ENCODE results near the gene GSX1. TPM values are rescaled to one million over a fixed set of nuclear protein-coding genes. Genes with fewer than 3 reads are reported as not detected.

The GSX1 gene
- total RNA-seq, 1 donor: not detected

GRCh38 chr13:27772651-27773425 lies 19.4 kb upstream of the GSX1 start:
- no peak overlapping the region for H3K4me3 ChIP-seq (ENCODE audit: low read depth, low read length)
- DNase-seq (ENCODE audit: low read depth): no peak
- TF ChIP-seq CTCF (IDR thresholded peaks at IDR 0.05; ENCODE audit: insufficient read depth, low read depth, low read length): no peak

GRCh38 chr13:27774169-27774568 lies 18.1 kb upstream of the GSX1 start:
- DNase-seq (ENCODE audit: low read depth): no peak
- no peak for TF ChIP-seq CTCF (IDR thresholded peaks at IDR 0.05; ENCODE audit: insufficient read depth, low read depth, low read length)
- H3K4me3 ChIP-seq (ENCODE audit: low read depth, low read length): no peak overlapping the region

- no peak for DNase-seq (ENCODE audit: low read depth)
- no peak overlapping the region for H3K4me3 ChIP-seq (ENCODE audit: low read depth, low read length)
- no peak for TF ChIP-seq CTCF (IDR thresholded peaks at IDR 0.05; ENCODE audit: insufficient read depth, low read depth, low read length)
Observed at GRCh38 chr13:27774651-27775050, 17.6 kb upstream of the GSX1 start.

GRCh38 chr13:27775943-27776342 lies 16.3 kb upstream of the GSX1 start:
- no peak for TF ChIP-seq CTCF (IDR thresholded peaks at IDR 0.05; ENCODE audit: insufficient read depth, low read depth, low read length)
- no peak overlapping the region for H3K4me3 ChIP-seq (ENCODE audit: low read depth, low read length)
- no peak for DNase-seq (ENCODE audit: low read depth)

- DNase-seq (ENCODE audit: low read depth): no peak
- no peak overlapping the region for H3K4me3 ChIP-seq (ENCODE audit: low read depth, low read length)
- TF ChIP-seq CTCF (IDR thresholded peaks at IDR 0.05; ENCODE audit: insufficient read depth, low read depth, low read length): no peak
Observed at GRCh38 chr13:27782151-27782550, 10.1 kb upstream of the GSX1 start.

GRCh38 chr13:27783111-27783510 lies 9.2 kb upstream of the GSX1 start:
- DNase-seq (ENCODE audit: low read depth): peak; percentile 23
- H3K4me3 ChIP-seq (ENCODE audit: low read depth, low read length): no peak overlapping the region
- TF ChIP-seq CTCF (IDR thresholded peaks at IDR 0.05; ENCODE audit: insufficient read depth, low read depth, low read length): peak; percentile 44

GRCh38 chr13:27788271-27788670 lies 4.0 kb upstream of the GSX1 start:
- H3K4me3 ChIP-seq (ENCODE audit: low read depth, low read length): no peak overlapping the region
- no peak for TF ChIP-seq CTCF (IDR thresholded peaks at IDR 0.05; ENCODE audit: insufficient read depth, low read depth, low read length)
- DNase-seq (ENCODE audit: low read depth): no peak
